GM19025 (cell line): ENCODE results near the gene DHH.
"Not testable (repeated sequence)": the region's sequence is repeated elsewhere in the genome, so short reads cannot be mapped to it uniquely, and the experiment has no call there.

Experiments
- ATAC-seq: cut with Tn5 transposase; IDR thresholded peaks from one replicate; pipeline ENCODE4 v1.9.1; 2021; ENCODE audit warnings: mild to moderate bottlenecking, low read depth, moderate library complexity; ENCODE audit not compliant: unreplicated experiment

The DHH gene

GRCh38 chr12:49079793-49080192 lies 14.8 kb downstream of the DHH start:
- no peak for ATAC-seq

- no peak for ATAC-seq
These were observed 23.6 kb downstream of the DHH start for GRCh38 chr12:49070971-49071370.

DNA sequence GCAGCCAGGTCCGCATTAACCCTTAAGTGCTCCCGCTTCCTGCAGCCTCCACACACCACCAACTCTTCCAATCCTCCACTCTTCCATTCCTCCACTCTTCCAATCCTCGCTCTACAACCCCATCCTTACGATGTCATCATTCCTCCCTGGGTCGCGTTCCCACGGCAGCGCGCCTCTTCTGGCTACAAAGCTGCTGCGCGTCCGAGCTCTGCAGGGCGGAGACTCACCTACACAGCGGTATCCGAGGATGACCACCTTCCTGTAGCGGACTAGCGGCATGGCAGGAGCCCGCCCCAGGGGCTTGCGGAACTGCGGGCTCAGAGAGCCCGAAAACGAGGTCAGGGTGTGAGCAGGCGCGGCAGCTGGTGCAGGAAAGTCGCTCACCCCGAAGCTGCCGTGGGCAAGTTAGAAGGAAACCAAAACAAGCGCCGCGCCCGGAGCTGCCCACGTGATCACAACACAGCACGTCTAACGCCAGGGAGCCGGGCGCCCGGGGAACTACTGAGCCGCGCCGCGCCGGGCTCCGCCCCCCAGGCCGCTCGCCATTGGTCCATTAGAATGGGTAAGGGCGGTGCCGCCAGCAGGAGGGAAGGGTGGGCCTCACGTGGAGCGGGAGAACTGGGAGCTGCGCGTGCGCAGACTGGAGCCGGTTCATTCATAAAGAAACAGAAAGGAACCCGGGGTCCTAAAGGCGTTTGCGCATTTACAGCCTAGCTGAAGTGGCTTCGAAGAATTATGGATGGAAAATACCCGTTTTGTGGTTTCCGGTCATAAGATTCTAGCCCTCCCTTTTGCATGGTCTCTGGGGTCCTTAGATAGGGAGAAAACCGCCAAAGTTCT lies 24.9 kb downstream of the DHH start, which contains the start of gene RHEBL1:
Gene RHEBL1 (minus strand): TSS at position 473 of the 840 bp plus-strand sequence. CDS start 194 bp downstream, at position 279.
- ATAC-seq, result peak; percentile 99

DNA sequence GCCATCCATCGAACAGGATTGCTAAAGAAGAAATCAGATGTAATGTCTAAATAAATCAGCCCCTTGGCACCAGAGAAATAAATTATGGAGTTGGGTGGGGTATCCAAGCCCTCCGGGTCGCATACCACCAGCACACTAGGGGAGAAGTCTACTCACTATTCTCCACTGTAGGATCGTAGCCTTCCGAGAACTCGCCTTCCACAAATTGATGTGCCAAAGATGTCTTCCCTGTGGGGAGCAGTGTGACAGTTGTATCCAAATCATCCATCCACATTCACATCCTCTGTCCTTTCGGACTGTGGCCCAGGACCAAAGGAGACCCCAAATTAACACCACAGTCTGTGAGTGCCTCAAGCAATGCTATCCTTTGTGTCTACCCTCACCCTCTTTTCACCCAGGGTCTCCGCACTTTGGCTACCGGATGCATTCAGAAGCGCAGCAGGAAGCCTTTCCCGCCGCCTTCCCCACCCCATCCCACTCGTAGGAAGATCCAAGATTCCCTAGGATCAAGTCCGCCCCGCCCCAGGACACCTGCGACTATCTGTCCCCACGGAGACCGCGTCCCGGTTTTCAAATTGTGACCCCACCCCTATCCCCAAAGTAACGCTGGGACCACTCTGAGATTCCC lies 25.6 kb downstream of the DHH start:
- no peak for ATAC-seq

- no peak for ATAC-seq
These were observed 28.5 kb downstream of the DHH start for GRCh38 chr12:49066120-49066519.

- no peak for ATAC-seq
These were observed 29.8 kb downstream of the DHH start for GRCh38 chr12:49064767-49065152.

DNA sequence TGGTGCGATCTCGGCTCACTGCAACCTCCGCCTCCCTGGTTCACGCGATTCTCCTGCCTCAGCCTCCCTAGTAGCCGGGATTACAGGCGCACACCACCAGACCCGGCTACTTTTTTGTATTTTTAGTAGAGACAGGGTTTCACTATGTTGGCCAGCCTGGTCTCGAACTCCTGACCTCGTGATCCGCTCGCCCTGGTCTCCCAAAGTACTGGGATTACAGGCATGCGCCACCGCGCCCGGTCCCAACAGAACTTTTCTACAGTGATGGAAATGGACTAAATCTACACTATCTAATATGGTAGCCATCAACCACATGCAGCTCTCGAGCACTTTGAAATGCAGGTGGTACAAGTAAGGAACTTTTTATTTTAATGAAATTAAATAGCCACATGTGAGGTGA lies 32.7 kb downstream of the DHH start:
- ATAC-seq, result not testable (repeated sequence)

DNA sequence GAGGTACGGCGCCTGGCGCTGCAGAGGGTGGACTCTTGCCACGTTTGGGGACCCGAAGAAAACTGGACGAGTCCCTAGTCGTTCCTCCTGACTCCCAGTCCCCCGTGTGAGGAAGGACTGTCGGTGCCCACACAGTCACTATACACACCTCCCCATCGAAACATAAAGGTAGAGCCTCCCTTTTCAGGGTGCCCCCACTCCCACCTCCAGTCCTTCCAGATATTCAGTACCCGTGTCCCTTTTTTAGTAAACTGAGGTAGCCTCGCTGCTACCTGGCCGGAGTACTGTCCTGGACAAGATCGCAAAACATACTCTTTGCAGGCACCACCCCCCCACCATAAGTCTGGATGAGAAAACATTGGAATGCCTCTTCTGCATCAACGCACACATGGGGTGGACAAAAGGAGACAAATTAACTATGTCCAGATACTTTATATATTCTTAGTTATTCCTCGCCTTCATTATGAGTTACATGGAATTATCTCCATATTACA lies 33.4 kb downstream of the DHH start:
- no peak for ATAC-seq

DNA sequence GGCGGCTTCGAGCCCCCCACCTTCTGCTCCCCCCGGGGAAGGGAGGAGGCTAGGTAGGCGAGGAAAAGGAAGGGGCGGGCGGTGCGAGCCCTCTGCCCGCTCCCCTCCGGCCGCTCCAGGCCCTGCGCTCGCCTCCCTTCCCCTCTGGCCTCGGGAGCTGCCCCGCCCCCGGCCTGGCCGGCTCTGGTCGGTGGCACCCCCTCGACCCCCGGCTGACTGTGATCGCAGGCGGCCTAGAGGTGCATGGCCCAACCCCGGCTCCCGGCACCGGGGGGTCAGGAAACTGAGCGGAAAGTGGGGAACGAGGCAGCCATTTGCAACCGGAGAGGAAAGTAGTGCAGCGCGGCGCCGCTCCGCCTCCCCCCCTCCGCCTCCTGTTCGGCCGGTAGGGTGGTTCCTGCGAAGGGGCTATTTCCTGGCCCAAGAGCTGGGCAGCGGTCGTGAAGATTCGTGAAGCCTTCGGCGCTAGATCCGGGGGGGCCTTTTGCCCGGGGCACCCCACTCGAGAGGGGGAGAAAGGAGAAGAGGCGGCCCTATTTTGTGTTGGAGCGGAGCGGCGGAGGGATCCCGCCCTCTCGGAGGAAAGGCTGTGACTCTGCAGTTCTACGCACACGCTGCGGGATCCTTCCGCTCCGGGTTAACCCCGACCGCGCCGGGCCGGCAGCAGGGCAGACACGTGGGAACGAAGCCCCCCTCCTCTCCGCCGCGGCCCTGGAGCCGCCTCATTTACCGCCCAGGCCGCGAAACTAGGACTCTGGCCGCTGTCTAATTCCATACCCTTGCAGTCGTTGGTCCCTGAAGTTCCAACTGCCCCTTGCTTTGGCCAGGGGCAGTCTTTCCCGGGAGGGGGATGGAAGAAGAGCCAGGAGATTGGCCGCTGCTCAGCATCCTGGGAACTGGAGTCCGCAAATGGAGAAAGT lies 34.1 kb downstream of the DHH start, which contains the start of gene KMT2D:
Gene KMT2D (minus strand): TSS at position 558 of the 920 bp plus-strand sequence. CDS start 5,470 bp downstream, outside the sequence.
- peak; percentile 50 for ATAC-seq

DNA sequence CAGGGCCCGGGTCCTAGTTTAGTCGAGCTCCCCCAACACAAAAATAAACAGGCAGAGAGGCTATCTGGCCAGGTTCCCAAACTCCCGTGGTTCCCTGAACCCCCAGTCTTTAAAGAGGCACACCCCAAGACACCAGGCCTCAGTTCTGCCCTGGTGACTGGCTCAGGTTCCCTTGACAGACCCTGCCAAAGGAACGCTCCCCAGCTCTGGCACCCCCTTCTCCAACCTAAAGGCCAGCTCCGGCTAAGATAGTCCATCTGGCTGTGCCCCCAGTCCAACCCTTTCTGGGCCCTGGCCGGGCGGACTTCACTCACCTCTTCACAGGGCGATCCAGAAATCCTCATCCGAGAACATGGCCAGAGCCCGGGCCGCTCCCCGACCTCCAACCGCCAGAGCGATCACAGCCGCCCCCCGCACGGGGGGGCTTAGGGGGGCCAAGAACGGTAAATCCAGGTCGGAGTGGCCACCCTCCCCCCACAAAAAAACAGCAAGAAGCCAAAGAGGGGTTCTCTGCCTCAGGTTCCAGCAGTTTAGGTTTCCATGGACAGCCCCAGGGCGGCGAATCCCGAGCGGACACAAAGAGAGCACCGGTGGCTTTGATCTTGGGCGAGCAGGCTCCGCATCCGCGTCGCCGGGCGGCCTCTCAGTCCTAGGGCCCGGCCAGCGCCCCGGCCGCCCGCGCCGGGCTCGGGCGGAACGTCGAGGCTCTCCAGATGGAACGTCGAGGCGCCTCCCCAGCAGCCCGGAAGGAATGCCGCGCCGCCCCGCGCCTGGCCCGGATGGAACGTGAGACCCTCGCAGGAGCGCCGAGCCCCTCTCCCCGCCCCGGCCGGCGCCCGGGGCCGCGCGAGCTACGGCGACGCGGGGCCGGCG lies 35.1 kb downstream of the DHH start:
- ATAC-seq, result no peak

DNA sequence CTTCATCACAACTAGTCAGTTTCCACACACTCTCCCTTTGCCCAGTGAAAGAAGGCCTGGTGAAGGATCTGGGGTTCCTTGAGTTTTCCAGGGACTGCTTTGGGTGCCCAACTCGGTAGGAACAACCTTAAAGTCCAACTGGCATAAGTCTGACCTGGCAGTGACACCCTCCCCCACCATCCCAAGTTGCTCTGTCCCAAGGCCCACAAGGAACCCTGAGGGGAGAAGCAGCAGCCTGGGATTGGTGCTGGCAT lies 35.6 kb downstream of the DHH start:
- ATAC-seq, result no peak

DNA sequence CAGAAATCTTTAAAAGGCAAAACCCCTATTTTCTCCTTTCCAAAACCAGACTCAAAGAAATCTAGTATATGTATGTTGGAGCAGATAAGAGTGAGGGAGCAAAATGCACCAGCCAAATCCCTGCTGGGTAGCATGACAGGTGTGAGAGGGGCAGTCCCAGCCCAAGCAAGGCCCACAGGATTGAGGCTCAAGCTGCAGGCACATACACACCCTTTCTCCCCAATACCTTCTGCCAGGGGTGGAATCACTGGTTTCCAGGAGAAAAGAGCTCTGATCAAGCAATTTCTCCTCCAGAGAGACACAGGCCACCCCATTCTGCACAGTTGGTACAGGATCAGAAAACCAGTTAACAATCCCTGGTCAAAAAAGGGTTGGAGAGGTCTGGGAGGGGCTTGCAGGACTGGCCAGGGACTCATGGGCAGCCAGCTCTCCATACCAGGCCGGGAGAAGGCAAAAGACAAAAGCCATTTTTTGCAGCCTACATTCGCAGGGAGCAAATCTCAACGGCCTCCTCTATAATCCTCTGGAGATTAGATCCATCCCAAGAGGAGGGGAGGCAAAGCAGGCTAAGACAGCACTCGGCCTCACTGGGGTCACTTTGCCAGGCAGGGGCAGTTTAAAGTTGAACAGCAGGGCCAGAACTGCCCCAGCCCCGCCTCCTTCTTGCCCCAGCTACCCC lies 36.1 kb downstream of the DHH start:
- ATAC-seq, result no peak

GRCh38 chr12:49057888-49058287 lies 36.7 kb downstream of the DHH start:
- ATAC-seq, result no peak

DNA sequence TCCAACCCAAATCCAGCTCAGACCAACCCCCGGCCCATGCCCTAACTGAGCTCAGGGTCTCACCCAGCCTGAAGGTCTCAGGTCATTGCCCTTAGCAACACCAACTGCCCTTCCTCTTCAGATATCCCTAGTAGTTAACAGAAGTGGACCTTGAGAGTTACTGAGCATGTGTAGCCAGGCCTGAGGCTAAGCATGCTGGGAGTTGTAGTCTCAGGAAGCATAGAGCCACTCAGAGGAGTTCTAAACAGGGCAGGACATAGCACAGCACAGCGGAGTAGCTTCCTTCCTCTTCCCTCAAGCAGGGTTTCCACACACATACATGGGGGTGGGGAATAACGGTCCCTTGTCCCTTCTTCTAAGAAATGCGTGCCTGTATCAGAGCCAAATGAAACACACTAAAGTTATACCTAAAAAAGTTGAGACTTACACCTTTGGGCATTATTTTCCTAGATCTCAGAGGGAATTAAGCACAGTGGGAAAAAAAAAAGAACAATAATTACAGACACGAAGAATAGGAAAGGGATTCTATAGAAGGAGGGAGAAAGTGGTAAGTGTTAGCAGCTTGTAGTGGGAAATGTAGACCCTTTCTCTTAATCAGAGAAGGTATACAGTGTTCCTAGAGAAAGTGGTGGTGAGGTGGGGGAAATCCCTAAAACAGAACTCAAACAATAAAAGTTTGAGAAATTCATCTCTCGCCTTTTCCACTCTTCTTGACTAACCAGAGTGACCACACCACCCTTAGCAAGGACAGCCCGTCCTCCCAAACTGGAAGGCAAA lies 38.4 kb downstream of the DHH start:
- ATAC-seq, result peak; percentile 59

DNA sequence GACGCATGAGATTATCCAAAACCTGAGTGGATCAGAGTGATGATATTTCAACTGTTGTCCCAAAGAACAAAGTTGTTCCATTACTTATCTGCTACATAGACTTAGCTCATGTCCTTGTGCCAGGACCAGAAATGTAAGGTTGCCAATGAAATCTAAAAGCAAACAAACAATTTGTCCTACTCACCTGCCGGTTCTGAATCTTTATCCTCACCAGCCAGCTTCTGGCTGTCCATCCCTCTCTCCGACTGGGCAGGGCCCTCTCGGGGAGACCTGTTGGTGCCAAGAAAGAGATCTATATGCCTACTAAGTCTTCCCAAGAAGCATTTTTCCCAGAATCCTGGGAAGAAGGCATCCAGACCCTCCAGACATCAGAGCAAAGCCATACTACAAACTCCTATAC lies 39.5 kb downstream of the DHH start:
- no peak for ATAC-seq

GRCh38 chr12:49054524-49054923 lies 40.1 kb downstream of the DHH start:
- ATAC-seq, result no peak

DNA sequence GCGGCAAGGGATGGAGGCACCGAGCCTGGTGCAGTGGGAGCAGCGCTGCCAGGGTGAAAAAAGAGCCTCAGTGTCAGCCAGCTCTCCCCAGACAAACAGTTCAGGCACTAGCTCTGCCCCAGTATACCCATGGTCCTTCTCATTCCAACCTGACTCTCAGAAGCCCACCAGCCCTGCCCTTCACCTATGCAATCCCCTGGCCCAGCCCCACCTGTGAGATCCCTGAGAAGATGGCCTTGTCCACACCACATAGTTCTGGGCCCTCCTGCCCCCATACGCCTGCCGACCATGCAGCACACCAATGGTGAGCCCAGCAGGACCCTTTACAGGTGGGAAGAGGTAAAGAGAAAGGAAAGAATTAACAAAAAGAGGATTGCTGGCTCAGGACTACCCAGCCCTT lies 40.5 kb downstream of the DHH start:
- ATAC-seq, result no peak

DNA sequence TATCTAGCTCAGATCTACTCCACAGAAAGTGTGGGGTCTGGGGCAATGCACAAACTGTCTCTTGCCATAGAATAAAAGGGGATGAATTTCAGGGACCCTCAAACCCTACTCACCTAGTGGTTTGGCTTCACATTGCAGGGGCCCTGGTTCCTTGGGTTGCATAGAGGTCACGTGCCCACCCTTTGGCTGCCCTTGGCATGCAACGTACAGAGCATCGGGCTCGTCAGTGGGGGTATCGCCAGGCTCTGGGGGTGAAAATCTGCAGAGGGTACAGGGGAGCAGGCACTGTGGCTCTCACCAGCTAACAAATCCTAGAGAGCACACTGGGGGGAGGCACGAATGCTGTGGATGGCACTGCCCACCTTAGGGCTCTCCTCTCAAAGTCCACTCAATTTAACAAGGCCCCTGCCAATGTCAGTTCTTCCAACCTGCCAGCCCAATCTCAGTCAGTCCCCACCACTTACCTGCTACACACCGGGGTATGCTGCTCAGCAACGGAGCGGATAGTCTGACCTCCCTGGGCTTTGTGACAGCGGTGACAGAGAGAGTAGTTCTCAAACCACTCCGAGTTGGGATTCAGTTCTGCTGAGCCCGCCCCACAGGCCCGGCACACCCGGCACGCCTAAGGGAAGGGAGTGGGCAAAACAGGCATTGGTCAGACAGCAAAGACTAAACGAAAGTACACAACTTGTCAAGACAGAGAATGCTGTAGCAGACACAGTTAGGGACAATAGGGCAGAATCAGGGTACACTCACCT lies 42.0 kb downstream of the DHH start:
- no peak for ATAC-seq
